Gastroesophageal sphincter (tissue), 2 donors: ENCODE data around the gene ZSWIM6.

Source experiments
- EP300 ChIP-seq: sonication (generic); formaldehyde crosslinking; IDR thresholded peaks from one replicate; pipeline ENCODE4 v1.6.1; 2017; ENCODE audit warnings: antibody characterized with exemption, mild to moderate bottlenecking
- POLR2A ChIP-seq, 2 donors: fragments of 450-650 bp; IDR thresholded peaks; one replicate each; pipeline ENCODE4 v1.6.1; 2017; ENCODE audit warnings: antibody characterized with exemption in 2 of 2, mild to moderate bottlenecking in 2 of 2, moderate library complexity in 1 of 2

DNA sequence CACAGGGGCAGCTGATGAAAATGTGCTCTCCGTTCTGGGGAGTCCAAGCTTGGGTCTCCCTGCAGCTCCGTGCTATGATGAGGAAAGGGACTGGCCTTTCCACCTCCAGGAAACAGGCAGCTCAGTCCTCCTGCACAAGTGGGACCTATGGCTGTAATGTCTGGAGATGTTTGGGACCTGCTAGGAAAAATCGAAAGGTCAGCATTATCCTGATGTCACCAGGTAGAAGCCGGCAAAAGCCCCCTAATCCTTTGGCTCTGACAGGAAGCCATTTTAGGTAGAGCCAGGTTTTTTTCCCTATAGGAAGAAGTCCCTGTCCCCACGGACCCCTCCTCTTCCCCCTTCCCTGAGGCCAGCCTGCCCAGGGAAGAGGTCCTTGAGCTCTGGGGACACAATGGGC, 240.9 kb downstream of the ZSWIM6 start:
- no peak for TF ChIP-seq POLR2A (IDR thresholded peaks at IDR 0.05)
- no peak for TF ChIP-seq EP300
